ENCODE measurements around the gene POFUT2.

Gene POFUT2

GRCh38 chr21:45220714-45221490, 66.8 kb downstream of the POFUT2 start:
- DNase-seq: no peak

DNA sequence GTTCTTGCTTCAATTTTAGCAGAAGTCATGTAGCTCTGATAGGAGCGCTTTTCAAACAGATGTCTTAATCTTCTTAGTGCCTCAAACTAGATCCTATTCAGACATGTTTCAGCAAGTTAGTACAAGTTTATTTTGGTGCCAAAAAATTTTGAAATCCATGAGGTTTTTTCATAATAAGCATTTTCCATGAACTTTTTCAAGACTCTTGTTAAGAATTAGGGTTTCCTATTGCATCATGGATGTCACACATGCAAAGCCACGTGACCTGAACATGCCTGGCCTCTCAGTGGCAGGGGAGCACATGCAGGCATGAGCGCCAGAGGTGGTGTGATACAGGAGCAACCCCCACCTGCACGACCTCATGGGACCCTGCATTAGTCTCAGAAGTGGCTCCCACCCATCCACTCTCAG, 67.6 kb downstream of the POFUT2 start:
- no peak for DNase-seq

DNA sequence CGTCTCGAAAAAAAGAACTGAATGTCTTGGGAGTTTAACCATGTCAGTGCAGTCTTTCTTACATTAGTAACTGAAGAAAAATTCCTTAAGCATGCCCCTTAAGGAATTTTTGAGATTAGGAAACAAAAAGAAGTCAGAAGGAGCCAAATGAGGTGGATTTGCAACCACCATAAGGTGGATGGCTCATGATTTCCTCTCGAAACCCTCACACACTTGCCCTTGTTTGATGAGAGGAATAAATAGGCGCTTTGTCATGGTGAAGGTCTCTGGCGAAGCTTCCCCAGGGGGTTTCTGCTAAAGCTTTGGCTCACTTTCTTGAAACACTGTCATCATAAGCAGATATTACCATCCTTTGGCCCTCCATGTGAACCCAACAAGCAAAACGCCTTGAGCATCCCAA, 68.2 kb downstream of the POFUT2 start:
- no peak for DNase-seq

DNA sequence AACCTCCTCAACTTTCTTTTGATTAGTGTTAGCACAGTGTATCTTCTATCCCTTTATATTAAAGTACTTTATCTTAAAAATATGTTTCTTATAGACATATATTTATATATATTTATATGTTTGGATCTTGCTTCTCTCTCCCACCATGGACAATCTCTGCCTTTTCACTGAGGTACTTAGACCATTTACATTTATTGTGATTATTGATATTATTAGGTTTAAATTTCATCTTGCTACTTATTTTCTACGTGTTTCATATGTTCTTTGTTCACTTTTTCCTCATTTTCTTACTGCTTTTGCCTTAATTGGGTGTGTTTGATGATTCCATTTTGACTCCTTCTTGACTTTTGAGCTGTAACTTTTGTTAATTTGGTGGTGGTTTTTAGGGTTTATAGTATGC, 70.7 kb downstream of the POFUT2 start:
- no peak for DNase-seq

DNA sequence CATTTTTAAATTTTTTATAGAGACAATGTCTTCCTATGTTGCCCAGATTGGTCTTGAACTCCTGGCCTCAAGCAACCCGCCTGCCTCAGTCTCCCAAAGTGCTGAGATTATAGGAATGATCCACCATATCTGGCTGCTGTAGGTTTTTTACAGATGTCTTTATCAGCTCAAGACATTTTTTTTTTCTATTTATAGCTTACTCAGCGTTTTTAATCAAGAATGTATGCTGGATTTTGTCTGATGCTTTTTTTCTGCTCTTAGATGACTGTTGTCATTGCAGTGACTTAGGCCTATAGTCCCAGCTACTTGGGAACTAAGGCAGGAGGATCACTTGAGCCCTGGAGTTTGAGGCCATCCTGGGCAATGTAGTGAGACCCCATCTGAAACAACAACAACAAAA, 72.5 kb downstream of the POFUT2 start:
- DNase-seq: no peak
